ENCODE results near the gene DNAH17.

The DNAH17 gene

DNA sequence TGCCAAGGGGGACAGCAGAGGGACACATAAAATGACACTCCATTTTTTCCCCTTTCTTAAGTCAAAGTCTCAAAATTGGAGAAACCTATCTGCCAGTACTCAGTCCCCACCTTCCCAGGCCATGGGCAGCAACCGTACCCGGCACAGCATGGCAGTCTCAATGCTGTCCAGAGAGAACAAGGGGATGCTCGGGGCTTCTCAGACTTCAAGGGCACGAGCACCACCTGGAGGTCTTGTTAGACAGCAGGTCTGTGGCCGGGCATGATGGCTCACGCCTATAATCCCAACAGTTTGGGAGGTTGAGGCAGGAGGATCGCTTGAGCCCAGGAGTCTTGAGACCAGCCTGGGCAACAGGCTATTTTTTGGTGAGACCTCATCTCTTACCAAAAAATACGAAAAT, 3.2 kb downstream of the DNAH17 start:
- no peak for DNase-seq

GRCh38 chr17:78572239-78573205, 4.7 kb downstream of the DNAH17 start:
- DNase-seq = no peak

DNA sequence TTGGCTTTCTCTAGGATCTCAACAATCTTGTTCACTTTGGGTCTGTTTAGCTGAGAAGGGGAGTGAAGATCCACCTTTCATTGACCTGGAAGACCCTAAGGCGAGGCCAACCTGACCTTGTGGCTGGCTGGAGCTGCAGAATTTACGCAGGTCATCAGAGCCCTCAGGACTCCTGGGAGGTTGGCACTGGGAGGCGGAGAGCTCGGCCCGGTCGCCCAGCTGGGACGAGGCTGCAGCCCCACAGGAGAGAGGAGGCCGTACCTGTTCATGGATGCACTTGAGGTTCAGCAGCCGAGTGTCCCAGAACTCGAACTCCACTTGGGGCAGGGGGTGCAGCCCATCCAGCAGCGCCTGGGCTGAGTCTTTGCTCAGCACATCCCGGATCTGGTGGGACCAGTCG, 5.9 kb downstream of the DNAH17 start:
- no peak for DNase-seq

- no peak for DNase-seq
Observed at GRCh38 chr17:78568494-78569115, 8.6 kb downstream of the DNAH17 start.

DNA sequence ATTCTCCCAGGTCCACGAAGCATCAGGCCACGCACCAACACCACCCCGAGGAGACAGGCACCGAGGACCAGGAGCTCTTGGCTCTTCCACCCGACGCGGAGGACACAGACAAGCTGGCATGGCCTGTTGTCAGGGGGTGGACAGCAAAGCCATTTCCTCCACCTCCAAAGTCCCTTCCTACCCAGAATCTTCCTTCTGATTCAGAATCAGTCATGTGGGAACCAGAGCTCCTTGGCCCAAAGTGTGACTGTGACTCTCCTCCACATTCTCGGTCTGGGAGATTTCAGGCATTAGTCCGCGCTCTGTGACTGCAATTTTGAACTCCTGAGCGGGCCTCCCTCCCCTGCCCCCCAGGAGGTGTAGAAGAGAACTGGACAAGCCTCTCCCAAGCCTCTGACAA, 9.2 kb downstream of the DNAH17 start:
- DNase-seq = no peak

- no peak for DNase-seq
Observed at GRCh38 chr17:78566947-78567346, 10.2 kb downstream of the DNAH17 start.

GRCh38 chr17:78563189-78564145, 13.7 kb downstream of the DNAH17 start:
- no peak for DNase-seq

DNA sequence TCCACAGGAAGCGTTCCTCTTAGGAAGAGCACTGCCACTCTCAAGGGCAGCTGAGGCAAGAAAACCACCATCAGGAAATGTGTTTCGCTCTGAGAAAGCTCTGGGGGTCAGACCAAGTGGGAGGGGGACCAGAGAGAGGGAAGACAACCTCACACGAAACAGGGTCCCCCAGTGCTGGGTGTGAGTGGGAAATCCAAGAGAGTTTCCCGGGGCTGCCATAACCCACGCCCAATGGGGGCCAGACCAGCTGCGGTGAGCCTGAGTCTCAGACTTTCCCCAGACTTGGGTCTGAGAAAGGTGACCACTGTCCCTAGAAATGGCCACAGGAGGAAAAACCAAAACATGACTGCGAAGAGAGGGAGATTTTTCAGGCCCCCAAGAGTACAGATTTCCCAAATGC, 14.5 kb downstream of the DNAH17 start:
- no peak for DNase-seq

DNA sequence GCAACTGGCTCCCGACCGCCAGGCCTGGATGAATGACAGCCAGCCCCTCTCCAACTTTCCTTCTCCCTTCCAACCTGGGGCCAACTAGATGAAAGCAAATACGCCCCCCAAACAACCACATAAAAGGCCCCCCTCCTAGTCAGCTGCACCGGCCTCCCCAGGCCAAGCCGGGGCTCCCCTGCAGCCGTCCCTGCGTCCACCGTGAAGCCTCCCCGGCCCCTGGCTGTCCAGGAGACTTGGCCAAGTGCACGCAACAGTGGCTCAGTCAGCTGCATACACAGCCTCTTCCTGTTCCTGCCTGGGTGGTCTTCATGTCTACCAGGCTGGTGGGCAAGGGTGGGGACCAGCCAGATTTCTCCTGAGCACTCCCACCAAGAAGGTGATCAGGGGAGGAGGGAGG, 16.0 kb downstream of the DNAH17 start:
- no peak for DNase-seq

DNA sequence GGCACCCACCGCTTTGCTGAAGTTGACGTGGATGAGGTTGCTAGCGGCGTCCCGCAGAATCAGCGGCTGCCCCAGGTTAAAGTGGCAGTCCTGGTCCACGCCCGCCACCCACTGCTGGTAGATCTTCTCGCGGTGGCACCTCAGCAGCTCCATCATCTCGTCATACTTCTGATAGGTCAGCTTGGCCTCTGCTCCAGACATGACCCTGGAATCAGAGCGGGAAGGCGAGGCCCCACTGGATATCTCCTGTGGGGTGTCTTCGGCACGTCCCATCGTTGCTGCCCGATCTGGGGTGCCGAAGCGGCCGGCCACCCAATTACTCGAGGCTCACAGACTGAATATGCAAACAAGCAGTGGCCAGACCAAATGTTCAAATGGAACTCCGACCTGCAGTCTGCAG, 16.5 kb downstream of the DNAH17 start:
- DNase-seq = no peak

- no peak for DNase-seq
Observed at GRCh38 chr17:78559749-78560368, 17.3 kb downstream of the DNAH17 start.

- DNase-seq = no peak
Observed at GRCh38 chr17:78558989-78559388, 18.2 kb downstream of the DNAH17 start.

- DNase-seq = no peak
Observed at GRCh38 chr17:78558181-78558850, 18.9 kb downstream of the DNAH17 start.

GRCh38 chr17:78557598-78558039, 19.6 kb downstream of the DNAH17 start:
- DNase-seq = no peak

DNA sequence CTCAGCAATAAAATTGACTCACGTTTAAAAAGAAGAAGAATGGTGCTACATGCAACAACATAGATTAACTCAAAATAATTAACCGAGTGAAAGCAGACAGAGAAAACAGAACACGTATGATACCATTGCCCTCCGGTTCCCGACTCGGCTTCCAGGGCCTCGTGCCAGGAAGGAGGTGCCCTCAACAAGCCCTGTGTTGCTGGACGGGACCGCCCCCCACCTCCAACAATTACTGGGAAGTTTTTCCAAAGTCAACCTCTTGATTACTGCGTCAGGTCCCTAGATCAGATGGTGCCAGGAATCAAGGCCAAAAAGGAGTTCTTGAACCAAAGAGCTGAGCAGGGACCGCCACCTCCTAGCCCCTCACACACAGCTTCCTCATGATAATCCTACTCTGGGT, 20.4 kb downstream of the DNAH17 start:
- DNase-seq = no peak

- no peak for DNase-seq
Observed at GRCh38 chr17:78555746-78556401, 21.3 kb downstream of the DNAH17 start.

DNA sequence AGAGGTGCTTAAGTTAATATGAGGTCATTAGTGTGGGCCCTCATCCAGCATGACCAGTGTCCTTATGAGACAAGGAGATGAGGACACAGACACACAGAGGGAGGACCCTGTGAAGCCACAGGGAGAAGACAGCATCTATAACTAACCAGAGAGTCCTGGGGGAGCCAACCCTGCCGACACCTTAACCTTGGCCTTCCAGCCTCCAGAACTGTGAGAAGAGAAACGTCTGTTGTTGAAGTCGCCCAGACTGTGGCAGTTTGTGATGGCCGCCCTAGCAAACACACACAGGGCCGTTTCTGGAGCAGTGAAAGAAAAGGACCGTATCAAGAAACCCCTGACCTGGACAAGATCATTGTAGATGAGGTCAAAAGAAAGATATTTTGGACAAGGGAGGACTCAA, 26.7 kb downstream of the DNAH17 start:
- no peak for DNase-seq

GRCh38 chr17:78548725-78549124, 28.5 kb downstream of the DNAH17 start:
- DNase-seq = no peak

DNA sequence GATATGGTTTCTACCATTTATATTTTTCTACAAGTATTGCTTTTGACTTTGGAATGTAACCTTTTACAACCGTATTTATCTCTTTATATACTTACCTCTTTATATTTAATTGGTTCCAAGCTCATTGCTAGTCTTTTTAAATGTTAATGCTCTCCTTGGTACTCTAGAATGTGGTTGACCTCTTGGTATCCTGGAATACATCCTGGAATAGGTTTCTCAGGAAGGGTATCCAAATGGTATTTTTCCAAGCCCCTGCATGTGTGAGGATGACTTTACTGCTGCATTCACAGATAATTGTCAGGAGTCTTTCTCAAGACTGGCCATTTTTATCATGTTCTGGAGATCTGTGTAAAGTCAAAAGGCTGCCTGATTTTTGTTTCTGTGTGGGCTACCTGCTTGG, 30.2 kb downstream of the DNAH17 start:
- no peak for DNase-seq

GRCh38 chr17:78546476-78546875, 30.7 kb downstream of the DNAH17 start:
- DNase-seq = no peak
